ENCODE data around the gene AKR1C3.
"Not testable (repeated sequence)": the region's sequence is repeated elsewhere in the genome, so short reads cannot be mapped to it uniquely, and the experiment has no call there.

Gene AKR1C3

DNA sequence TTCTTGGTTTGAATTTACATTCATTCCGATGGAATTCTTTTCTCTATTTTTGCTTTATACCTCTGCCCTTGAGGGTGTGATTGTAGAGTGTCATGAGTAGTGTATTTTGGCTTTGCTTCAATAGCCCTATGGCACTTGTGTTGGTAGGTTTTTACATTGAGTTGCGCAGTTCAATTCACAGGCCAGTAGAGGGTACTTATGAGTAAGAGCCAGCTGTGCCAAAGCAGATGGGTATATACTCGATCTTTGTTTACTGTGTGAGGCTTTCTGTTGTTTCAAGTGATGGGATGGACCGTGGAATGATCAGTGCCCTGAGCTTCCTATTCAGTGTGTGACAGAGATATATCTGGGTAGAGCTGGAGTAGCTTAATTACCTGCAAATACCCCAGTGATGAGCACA lies 4.3 kb upstream of the AKR1C3 start:
- DNase-seq, result no peak

- no peak for DNase-seq
These were observed 3.7 kb upstream of the AKR1C3 start for GRCh38 chr10:5090551-5090950.

- no peak for DNase-seq
These were observed 3.0 kb upstream of the AKR1C3 start for GRCh38 chr10:5091196-5091595.

GRCh38 chr10:5092375-5092774 lies 1.8 kb upstream of the AKR1C3 start:
- DNase-seq, result no peak

GRCh38 chr10:5092848-5093790 lies 1.1 kb upstream of the AKR1C3 start:
- DNase-seq, result no peak

DNA sequence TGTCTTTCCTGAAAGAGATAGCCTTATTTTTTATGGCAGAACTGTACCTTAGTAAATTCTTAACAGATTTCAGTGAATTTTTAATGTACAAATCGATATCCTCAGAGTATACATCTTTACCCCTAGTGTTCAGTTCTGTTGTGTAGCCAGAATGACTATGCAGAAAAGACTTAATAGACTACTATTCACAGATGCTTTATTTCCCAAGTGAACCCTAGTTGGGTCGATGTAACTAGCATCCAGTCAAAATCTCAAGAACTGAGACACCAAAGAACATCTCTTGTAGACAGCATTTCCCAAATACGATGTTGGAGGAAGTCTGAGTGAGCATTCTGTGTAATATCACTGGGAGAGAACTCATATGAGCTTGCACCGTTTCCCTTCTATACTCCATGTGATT lies 1.5 kb downstream of the AKR1C3 start:
- DNase-seq, result no peak

- no peak for DNase-seq
These were observed 1.9 kb downstream of the AKR1C3 start for GRCh38 chr10:5096108-5096507.

DNA sequence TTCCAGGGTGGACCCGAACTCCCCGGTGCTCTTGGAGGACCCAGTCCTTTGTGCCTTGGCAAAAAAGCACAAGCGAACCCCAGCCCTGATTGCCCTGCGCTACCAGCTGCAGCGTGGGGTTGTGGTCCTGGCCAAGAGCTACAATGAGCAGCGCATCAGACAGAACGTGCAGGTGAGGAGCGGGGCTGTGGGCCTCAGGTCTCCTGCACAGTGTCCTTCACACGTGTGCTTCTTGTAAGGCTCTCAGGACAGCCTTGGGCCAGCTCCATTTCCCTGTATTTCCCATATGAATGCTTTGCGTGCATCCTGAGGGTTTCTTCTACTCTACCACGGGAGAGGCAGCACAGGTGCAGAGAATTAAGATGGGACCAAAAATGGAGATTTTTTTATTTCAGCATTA lies 8.3 kb downstream of the AKR1C3 start:
- DNase-seq, result not testable (repeated sequence)

DNA sequence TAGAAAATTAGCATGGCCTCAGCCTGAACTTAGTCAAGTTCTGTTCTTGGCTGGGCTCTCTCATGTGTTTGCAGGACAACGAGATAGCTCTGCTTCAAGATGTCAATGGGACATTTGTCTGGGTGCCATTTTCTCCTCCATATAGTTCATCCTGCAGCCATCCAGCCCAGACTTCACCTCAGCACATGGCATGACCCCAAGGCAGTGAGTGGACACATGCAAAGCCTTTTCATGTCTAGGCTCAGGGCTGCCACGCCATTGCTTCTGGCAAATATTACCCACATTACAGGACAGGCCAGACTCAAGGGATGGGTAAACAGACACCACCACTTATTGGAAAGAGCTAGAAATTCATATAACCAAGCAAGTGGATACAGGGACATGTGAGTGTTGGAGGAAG lies 9.3 kb downstream of the AKR1C3 start:
- DNase-seq, result no peak

GRCh38 chr10:5105626-5106025 lies 11.4 kb downstream of the AKR1C3 start:
- DNase-seq, result no peak

DNA sequence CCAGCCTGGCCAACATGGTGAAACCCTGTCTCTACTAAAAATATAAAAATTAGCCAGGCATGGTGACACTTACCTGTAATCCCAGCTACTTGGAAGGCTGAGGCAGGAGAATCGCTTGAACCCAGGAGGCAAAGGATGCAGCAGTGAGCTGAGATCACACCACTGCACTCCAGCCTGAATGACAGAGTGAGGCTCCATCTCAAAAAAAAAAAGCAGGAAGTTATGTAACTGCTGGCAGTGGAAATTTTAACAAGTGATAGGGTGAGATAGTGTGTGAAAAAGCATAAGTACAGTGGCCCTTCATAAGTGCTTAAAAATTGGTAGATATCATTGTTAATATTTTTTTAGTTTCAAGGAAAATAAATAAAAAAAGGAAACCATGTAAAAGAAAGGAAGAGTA lies 12.3 kb downstream of the AKR1C3 start:
- DNase-seq, result no peak

GRCh38 chr10:5107860-5108526 lies 13.8 kb downstream of the AKR1C3 start:
- no peak for DNase-seq

DNA sequence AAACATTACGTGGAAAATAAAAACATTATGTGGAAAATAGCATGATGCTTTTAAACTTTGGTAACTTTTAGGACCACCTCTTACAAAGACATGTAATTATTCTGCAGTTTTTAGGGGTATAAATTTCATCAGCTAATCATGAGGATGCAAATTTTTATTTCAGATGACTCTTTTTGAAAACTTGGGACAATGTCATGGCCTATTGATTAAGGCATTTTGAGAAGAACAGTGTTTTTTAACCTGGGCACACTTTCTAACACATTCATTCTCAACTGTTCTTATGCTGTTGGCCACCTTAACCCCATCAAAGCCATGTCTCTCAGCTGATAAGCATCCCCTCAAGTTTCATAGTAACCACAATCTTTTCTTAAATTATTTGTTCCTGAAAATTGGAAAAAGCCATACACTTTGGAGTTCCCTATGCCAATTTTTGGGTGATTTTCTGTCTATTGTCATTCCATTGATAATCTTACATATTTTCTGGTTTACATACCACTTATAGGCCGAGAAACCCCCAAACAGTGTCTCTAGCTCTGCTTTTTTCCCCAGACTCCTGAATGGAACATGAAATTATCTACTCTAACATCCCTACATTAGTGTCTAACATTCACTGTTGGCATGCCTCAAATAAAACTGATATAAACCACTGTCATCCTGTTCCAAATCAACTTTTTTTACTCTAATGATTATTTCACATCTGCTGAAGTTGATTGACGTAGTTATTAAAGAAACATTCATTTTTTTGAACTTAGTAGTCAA lies 14.6 kb downstream of the AKR1C3 start:
- DNase-seq, result no peak

- DNase-seq, result not testable (repeated sequence)
These were observed 15.6 kb downstream of the AKR1C3 start for GRCh38 chr10:5109861-5110260.

DNA sequence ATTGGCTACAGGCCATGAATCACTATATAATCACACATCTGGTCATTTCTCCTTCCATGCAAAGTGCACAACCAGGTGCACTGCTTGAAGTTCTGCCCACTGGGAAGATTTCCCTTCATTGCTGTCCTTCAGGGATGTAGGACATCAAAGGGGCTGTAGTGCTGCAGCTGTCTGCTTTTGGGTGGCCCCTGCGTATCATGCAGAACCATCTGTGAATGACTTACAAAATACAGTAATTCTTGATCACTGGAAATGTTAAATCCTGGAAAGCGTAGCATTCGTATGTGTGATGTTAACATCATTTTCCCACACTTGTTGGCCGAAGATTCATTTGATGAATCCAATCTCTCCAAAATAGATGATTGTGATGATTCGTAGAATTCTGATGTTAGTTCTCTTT lies 22.4 kb downstream of the AKR1C3 start:
- no peak for DNase-seq

DNA sequence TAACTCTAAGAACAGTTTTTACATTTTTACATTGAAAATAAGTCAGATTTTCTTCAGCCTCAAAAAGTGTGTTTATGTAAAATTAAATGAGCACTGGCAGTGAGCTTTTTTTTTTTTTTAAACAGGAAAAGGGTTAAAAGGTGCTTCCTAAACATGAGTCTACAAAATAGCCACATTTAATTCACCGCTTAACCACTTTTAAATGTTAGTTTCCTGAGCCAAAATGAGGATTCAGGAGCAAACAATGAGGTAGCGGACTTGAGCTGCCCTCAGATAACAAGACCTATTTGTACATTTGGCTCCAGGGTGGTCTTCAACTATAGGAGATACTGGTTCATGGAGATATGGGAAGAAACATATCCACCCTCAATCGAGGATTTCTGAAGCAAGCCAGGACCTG lies 22.8 kb downstream of the AKR1C3 start:
- no peak for DNase-seq

DNA sequence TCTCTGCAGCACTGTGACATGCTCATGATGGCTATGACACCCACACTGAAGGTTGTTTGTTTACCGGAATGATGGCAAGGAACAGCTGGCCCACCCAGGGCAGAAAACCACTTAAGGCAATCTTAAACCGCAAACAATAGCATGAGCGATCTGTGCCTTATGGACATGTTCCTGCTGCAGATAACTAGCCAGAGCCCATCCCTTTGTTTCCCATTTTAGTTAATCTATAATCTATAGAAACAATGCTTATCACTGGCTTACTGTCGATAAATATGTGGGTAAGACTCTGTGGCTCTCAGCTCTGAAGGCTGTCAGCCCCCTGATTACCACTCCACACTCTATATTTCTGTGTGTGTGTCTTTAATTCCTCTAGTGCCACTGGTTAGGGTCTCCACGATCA lies 25.8 kb downstream of the AKR1C3 start:
- DNase-seq, result not testable (repeated sequence)

DNA sequence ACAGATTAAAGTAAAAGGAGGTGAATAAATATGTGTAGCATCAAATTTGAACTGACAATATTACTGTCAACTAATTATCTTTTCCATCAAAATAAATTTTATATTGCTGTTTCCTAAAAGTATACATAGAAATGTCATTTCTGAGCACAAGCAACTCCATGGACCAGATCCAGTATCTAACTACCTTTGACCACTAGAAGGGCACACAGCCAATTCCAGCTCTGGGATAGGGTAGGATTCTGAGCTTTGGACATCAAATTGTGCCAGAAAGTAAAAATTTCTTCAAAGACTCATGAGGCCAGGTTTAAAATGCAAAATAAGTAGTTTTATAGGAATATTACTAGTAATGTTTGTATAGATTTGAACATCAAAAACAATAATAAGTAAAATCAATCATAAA lies 29.7 kb downstream of the AKR1C3 start:
- DNase-seq, result no peak

GRCh38 chr10:5125315-5126044 lies 31.3 kb downstream of the AKR1C3 start:
- no peak for DNase-seq

DNA sequence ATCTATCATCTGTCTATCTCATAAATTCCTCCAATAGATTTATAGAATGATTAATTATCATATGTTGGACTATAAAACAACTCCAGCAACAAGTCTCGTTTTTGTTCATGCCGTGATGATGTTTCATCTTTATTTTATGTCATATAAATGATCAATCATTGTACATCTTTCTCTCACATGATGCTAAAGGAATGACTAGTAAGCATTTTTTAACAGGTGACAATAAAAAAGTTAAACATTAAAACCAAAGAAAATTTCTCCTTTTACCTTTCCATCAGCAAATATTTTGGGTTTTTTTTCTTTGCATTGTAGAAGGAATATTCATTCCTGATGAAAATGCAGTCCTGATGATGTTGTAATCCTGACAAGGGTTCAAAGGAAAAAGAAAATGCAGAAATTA lies 41.4 kb downstream of the AKR1C3 start:
- DNase-seq, result no peak

- DNase-seq, result no peak
These were observed 42.4 kb downstream of the AKR1C3 start for GRCh38 chr10:5136468-5137087.

DNA sequence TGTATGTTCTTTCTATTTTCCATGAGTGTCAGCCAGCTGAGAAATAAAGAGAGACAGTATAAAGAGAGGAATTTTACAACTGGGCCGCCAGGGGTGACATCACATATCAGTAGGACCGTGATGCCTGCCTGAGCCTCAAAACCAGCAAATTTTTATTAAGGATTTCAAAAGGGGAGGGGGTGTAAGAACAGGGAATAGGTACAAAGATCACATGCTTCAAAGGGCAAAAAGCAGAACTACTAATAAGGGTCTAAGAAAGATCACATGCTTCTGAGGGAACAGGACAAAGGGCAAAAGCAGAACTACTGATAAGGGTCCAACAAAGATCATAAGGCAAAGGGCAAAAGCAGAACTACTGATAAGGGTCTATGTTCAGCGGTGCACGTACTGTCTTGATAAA lies 43.5 kb downstream of the AKR1C3 start:
- not testable (repeated sequence) for DNase-seq

Measured in activated naive CD4-positive, alpha-beta T cell treated with anti-CD3 and anti-CD28 coated beads, Interleukin-2, amount 50 U/mL, for 16 hours (primary cell).